ENCODE data around the gene RPL37. TPM values are rescaled to one million over a fixed set of nuclear protein-coding genes. Genes with fewer than 3 reads are reported as not detected.
"Not testable (repeated sequence)": the region's sequence is repeated elsewhere in the genome, so short reads cannot be mapped to it uniquely, and the experiment has no call there.

RPL37 gene
- total RNA-seq, 1 experiment from 2014 or later, result 1,699 TPM

- Histone ChIP-seq H3K4me1 (peaks cover 4% of the 10 kb centered on the region; the same call in 1 of the 2 replicates), H3K27me3 (replicated peaks; ENCODE audit: control insufficient read depth, insufficient read depth, low read length) (no peaks in the 10 kb centered on the region), H3K36me3 (ENCODE audit: control insufficient read depth, insufficient read depth, low read length) (no peaks in the 10 kb centered on the region), H3K4me3 (ENCODE audit: low read depth, low read length) (no peak overlapping the region), H3K9me3 (no peaks in the 10 kb centered on the region; the same call in 1 of the 2 replicates)
- TF ChIP-seq CTCF (IDR thresholded peaks at IDR 0.05; ENCODE audit: insufficient read depth in 1 of 2, low read depth in 1 of 2, low read length in 1 of 2, severe bottlenecking in 1 of 2, unreplicated experiment in 1 of 2), result no peak
- H3K4me1 Mint-ChIP-seq (ENCODE audit: low read depth, unreplicated experiment), result no peaks in the 10 kb centered on the region
- no peaks in the 10 kb centered on the region for H3K27me3 Mint-ChIP-seq (ENCODE audit: insufficient read depth, unreplicated experiment)
- no peak for DNase-seq
- POLR2A ChIA-PET, result no interaction called here
- CTCF ChIA-PET, result no interaction called here
- no peak overlapping the region for H3K27ac Mint-ChIP-seq (ENCODE audit: unreplicated experiment)
- intact Hi-C loops (cut with micrococcal nuclease; ENCODE audit: unreplicated experiment), result no loop called here
- peaks cover 6% of the 10 kb centered on the region for H3K36me3 Mint-ChIP-seq (ENCODE audit: insufficient read depth, unreplicated experiment)
- peaks cover 10% of the 10 kb centered on the region for H3K9me3 Mint-ChIP-seq (ENCODE audit: unreplicated experiment)
- BruUV-seq (replicated peaks), result no TSS peak
- no peak overlapping the region for H3K4me3 Mint-ChIP-seq (ENCODE audit: unreplicated experiment)
These were observed 34.4 kb upstream of the RPL37 start for GRCh38 chr5:40869384-40869783.

GRCh38 chr5:40866844-40867243 lies 31.8 kb upstream of the RPL37 start:
- Mint-ChIP-seq H3K36me3 (ENCODE audit: insufficient read depth, unreplicated experiment) (peaks cover 6% of the 10 kb centered on the region), H3K4me3 (ENCODE audit: unreplicated experiment) (no peak overlapping the region), H3K9me3 (ENCODE audit: unreplicated experiment) (peaks cover 10% of the 10 kb centered on the region), H3K27ac (ENCODE audit: unreplicated experiment) (no peak overlapping the region), H3K4me1 (ENCODE audit: low read depth, unreplicated experiment) (no peaks in the 10 kb centered on the region), H3K27me3 (ENCODE audit: insufficient read depth, unreplicated experiment) (no peaks in the 10 kb centered on the region)
- H3K4me1 ChIP-seq, result peaks cover 4% of the 10 kb centered on the region; the same call in 1 of the 2 replicates
- CTCF ChIA-PET, result no interaction called here
- intact Hi-C loops (cut with micrococcal nuclease; ENCODE audit: unreplicated experiment), result no loop called here
- no peak for DNase-seq
- POLR2A ChIA-PET, result no interaction called here
- no peaks in the 10 kb centered on the region for H3K36me3 ChIP-seq (ENCODE audit: control insufficient read depth, insufficient read depth, low read length)
- H3K4me3 ChIP-seq (ENCODE audit: low read depth, low read length), result no peak overlapping the region
- no peak for TF ChIP-seq CTCF (IDR thresholded peaks at IDR 0.05; ENCODE audit: insufficient read depth in 1 of 2, low read depth in 1 of 2, low read length in 1 of 2, severe bottlenecking in 1 of 2, unreplicated experiment in 1 of 2)
- no peaks in the 10 kb centered on the region for H3K27me3 ChIP-seq (replicated peaks; ENCODE audit: control insufficient read depth, insufficient read depth, low read length)
- H3K9me3 ChIP-seq, result peaks cover 3% of the 10 kb centered on the region; the same call in 1 of the 2 replicates
- BruUV-seq (replicated peaks), result no TSS peak

- H3K36me3 Mint-ChIP-seq (ENCODE audit: insufficient read depth, unreplicated experiment); BruUV-seq (replicated peaks); CTCF ChIA-PET; H3K4me1 Mint-ChIP-seq (ENCODE audit: low read depth, unreplicated experiment); H3K27me3 Mint-ChIP-seq (ENCODE audit: insufficient read depth, unreplicated experiment); H3K4me3 Mint-ChIP-seq (ENCODE audit: unreplicated experiment); intact Hi-C loops (cut with micrococcal nuclease; ENCODE audit: unreplicated experiment); H3K27me3 ChIP-seq (replicated peaks; ENCODE audit: control insufficient read depth, insufficient read depth, low read length); H3K9me3 ChIP-seq; H3K4me1 ChIP-seq; H3K4me3 ChIP-seq (ENCODE audit: low read depth, low read length); POLR2A ChIA-PET; H3K27ac Mint-ChIP-seq (ENCODE audit: unreplicated experiment); H3K36me3 ChIP-seq (ENCODE audit: control insufficient read depth, insufficient read depth, low read length): not testable (repeated sequence)
- DNase-seq, result peak in 1 of 2 experiments; percentile 25
- peaks cover 20% of the 10 kb centered on the region for H3K9me3 Mint-ChIP-seq (ENCODE audit: unreplicated experiment)
These were observed 30.0 kb upstream of the RPL37 start for GRCh38 chr5:40865004-40865403.

- intact Hi-C loops (cut with micrococcal nuclease; ENCODE audit: unreplicated experiment), result no loop called here
- H3K4me1 Mint-ChIP-seq (ENCODE audit: low read depth, unreplicated experiment), result no peaks in the 10 kb centered on the region
- Histone ChIP-seq H3K27me3 (replicated peaks; ENCODE audit: control insufficient read depth, insufficient read depth, low read length) (no peaks in the 10 kb centered on the region), H3K36me3 (ENCODE audit: control insufficient read depth, insufficient read depth, low read length) (no peaks in the 10 kb centered on the region), H3K9me3 (0 out of 2 replicates have a peak, but pooled peaks cover 3% of the 10 kb centered on the region), H3K4me3 (ENCODE audit: low read depth, low read length) (no peak overlapping the region), H3K4me1 (no peaks in the 10 kb centered on the region)
- peaks cover 20% of the 10 kb centered on the region for H3K9me3 Mint-ChIP-seq (ENCODE audit: unreplicated experiment)
- no peak overlapping the region for H3K27ac Mint-ChIP-seq (ENCODE audit: unreplicated experiment)
- peaks cover 6% of the 10 kb centered on the region for H3K36me3 Mint-ChIP-seq (ENCODE audit: insufficient read depth, unreplicated experiment)
- DNase-seq, result no peak
- no peak overlapping the region for H3K4me3 Mint-ChIP-seq (ENCODE audit: unreplicated experiment)
- H3K27me3 Mint-ChIP-seq (ENCODE audit: insufficient read depth, unreplicated experiment), result no peaks in the 10 kb centered on the region
- no TSS peak for BruUV-seq (replicated peaks)
- CTCF ChIA-PET, result no interaction called here
- POLR2A ChIA-PET, result no interaction called here
- no peak for TF ChIP-seq CTCF (IDR thresholded peaks at IDR 0.05; ENCODE audit: insufficient read depth in 1 of 2, low read depth in 1 of 2, low read length in 1 of 2, severe bottlenecking in 1 of 2, unreplicated experiment in 1 of 2)
These were observed 25.7 kb upstream of the RPL37 start for GRCh38 chr5:40860711-40861110.
